Lower leg skin (tissue), 3 donors: ENCODE data around the gene GPAT3.

ENCODE experiments used
- POLR2A ChIP-seq, 2 donors: fragments of 450-650 bp; IDR thresholded peaks; one replicate each; pipeline ENCODE4 v1.6.1; 2016 to 2017; ENCODE audit warnings: antibody characterized with exemption in 2 of 2, mild to moderate bottlenecking in 1 of 2, moderate library complexity in 1 of 2
- TF ChIP-seq, protein P1 (sequence below), 3 donors: fragments of 450-650 bp; IDR thresholded peaks; one replicate each; pipeline ENCODE4 v1.5.1; 2016; ENCODE audit warnings: antibody characterized with exemption in 3 of 3, mild to moderate bottlenecking in 3 of 3, moderate library complexity in 2 of 3

DNA sequence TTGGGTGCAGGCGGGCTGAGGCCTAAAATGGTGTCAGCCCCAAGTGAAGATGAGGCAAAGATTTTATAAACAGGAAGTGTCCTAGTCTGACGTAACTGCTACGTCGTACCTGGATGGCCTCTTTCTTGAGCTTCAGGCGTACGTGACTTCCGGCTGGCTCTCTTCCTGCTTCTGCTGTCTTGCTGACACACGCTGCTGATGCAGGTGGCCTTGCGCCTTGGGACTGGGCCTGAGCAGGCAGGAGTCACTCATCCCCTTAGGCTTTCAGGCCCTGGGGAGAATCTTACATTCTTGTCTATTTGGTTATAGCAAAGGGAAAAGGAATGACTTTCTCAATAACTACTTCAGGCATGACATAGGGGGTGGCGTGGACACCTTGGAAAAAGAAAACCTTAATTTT, 30.9 kb upstream of the GPAT3 start:
- TF ChIP-seq, protein P1, sequence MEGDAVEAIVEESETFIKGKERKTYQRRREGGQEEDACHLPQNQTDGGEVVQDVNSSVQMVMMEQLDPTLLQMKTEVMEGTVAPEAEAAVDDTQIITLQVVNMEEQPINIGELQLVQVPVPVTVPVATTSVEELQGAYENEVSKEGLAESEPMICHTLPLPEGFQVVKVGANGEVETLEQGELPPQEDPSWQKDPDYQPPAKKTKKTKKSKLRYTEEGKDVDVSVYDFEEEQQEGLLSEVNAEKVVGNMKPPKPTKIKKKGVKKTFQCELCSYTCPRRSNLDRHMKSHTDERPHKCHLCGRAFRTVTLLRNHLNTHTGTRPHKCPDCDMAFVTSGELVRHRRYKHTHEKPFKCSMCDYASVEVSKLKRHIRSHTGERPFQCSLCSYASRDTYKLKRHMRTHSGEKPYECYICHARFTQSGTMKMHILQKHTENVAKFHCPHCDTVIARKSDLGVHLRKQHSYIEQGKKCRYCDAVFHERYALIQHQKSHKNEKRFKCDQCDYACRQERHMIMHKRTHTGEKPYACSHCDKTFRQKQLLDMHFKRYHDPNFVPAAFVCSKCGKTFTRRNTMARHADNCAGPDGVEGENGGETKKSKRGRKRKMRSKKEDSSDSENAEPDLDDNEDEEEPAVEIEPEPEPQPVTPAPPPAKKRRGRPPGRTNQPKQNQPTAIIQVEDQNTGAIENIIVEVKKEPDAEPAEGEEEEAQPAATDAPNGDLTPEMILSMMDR (IDR thresholded peaks at IDR 0.05) = no peak
- TF ChIP-seq POLR2A (IDR thresholded peaks at IDR 0.05) = no peak
